HG03342 (cell line): ENCODE results near the gene SPEN.

Experiments
- ATAC-seq: cut with Tn5 transposase; IDR thresholded peaks from one replicate; pipeline ENCODE4 v1.9.1; 2021; ENCODE audit warnings: mild to moderate bottlenecking, moderate library complexity; ENCODE audit not compliant: unreplicated experiment

The SPEN gene

GRCh38 chr1:15852036-15852827 is 4.7 kb downstream of the SPEN start:
- no peak for ATAC-seq

GRCh38 chr1:15852828-15853302 is 5.4 kb downstream of the SPEN start:
- ATAC-seq: no peak

GRCh38 chr1:15856888-15857287 is 9.4 kb downstream of the SPEN start:
- no peak for ATAC-seq

GRCh38 chr1:15858069-15858670 is 10.7 kb downstream of the SPEN start:
- no peak for ATAC-seq

- ATAC-seq: no peak
Measured at GRCh38 chr1:15858672-15859372, 11.3 kb downstream of the SPEN start.

- no peak for ATAC-seq
Measured at GRCh38 chr1:15863156-15863901, 15.8 kb downstream of the SPEN start.

GRCh38 chr1:15866721-15867201 is 19.3 kb downstream of the SPEN start:
- ATAC-seq: no peak

GRCh38 chr1:15867288-15867687 is 19.8 kb downstream of the SPEN start:
- ATAC-seq: no peak

- no peak for ATAC-seq
Measured at GRCh38 chr1:15869413-15869812, 21.9 kb downstream of the SPEN start.

- ATAC-seq: no peak
Measured at GRCh38 chr1:15870421-15870820, 22.9 kb downstream of the SPEN start.

- no peak for ATAC-seq
Measured at GRCh38 chr1:15874471-15874870, 27.0 kb downstream of the SPEN start.

- ATAC-seq: no peak
Measured at GRCh38 chr1:15876357-15877055, 29.0 kb downstream of the SPEN start.

- no peak for ATAC-seq
Measured at GRCh38 chr1:15881961-15882360, 34.5 kb downstream of the SPEN start.

- ATAC-seq: no peak
Measured at GRCh38 chr1:15882665-15883064, 35.2 kb downstream of the SPEN start.

GRCh38 chr1:15883326-15883725 is 35.8 kb downstream of the SPEN start:
- no peak for ATAC-seq

GRCh38 chr1:15884477-15884876 is 37.0 kb downstream of the SPEN start:
- ATAC-seq: no peak

GRCh38 chr1:15885269-15885668 is 37.8 kb downstream of the SPEN start:
- no peak for ATAC-seq

- ATAC-seq: no peak
Measured at GRCh38 chr1:15885701-15886610, 38.4 kb downstream of the SPEN start.

- no peak for ATAC-seq
Measured at GRCh38 chr1:15886611-15887167, 39.2 kb downstream of the SPEN start.
